GM04503 (cell line): ENCODE results near the gene ARL3.
A peak's percentile ranks its signal among the peaks of the same experiment; 100 is the strongest.
"Not testable (repeated sequence)": the region's sequence is repeated elsewhere in the genome, so short reads cannot be mapped to it uniquely, and the experiment has no call there.

Source experiments
- DNase-seq: peaks from one replicate; pipeline ENCODE4 v3.0.0-alpha.2; 2012; ENCODE audit warnings: low read depth

Gene ARL3

GRCh38 chr10:102702742-102703141 is 11.5 kb downstream of the ARL3 start:
- no peak for DNase-seq

GRCh38 chr10:102701796-102702195 is 12.4 kb downstream of the ARL3 start:
- no peak for DNase-seq

DNA sequence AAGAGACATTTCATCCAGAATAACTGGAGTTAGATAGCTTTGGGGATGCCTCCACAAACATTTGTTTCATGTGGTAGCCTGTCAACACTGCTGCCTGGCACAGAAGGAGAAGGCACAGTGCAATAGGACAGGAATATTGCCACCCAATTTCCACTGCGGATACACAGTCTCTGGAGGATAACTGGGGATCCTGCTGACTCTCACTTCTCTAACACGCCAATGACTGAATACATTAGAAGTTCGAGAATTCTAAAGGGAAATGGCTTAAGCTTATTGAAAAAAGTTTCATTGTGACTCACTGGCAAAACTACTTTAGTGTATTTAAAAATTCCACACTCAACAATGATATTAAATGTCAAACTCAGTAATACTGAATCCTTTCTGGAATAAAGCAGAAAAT is 12.9 kb downstream of the ARL3 start:
- no peak for DNase-seq

DNA sequence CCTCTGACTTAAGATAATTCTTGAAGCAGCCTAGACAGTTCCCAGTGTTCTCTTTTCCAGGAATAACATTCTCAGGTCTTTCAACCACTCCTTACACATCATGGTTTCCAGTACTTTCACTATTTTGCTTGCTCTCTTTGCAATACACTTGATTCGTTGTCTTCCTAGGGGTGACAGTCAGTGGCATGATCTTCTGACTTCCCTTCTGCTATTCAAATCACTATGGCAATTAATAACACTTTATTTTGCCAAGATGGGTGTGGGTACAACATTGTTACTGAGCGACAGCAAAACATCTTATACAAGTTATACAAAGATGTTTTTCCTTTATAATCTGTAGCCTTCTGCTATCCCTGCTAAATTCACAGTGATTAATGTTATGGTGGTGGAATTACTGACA is 15.3 kb downstream of the ARL3 start:
- no peak for DNase-seq

GRCh38 chr10:102696736-102697135 is 17.5 kb downstream of the ARL3 start:
- no peak for DNase-seq

GRCh38 chr10:102695401-102695800 is 18.8 kb downstream of the ARL3 start:
- DNase-seq, result not testable (repeated sequence)

- no peak for DNase-seq
Measured at GRCh38 chr10:102691285-102692066, 22.7 kb downstream of the ARL3 start.

DNA sequence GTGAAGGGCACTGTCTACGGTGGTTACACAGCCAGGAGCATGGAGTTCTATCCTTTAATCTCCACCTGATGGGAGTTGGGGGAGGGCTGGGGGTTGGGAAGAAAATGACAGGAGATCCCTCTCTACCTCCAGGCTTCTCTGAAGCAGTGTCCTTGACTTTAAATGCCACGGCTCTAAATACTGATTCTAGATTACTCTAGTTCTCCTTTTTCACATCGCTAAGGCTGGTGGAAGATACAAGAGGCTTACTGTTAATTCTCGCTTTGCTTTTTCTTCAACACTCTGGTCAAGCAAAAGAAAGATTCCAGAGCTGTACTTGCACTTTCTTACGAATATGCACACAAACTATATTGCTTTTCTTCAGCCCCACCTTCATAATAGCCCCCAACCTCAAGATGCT is 30.5 kb downstream of the ARL3 start:
- DNase-seq, result no peak

- no peak for DNase-seq
Measured at GRCh38 chr10:102682981-102683380, 31.2 kb downstream of the ARL3 start.

DNA sequence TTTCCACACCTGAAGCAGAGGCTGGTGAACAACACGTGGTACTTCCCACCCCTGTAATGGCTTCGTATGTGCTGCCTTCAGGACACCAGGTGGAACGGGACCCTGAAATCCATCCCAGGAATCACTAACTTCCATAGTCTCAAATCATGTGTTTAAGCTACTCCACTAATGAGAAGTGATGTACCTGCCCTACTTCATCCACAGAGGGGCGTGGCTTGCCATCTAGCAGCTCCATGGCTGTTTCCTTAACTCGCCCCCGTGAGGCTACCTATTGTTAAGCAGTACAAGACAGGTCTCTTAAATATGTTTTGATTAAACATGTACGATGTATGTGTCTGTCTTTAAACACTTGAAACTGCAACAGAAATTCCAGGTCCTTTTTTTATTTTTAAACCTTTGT is 31.8 kb downstream of the ARL3 start:
- no peak for DNase-seq

- DNase-seq, result no peak
Measured at GRCh38 chr10:102681696-102682095, 32.5 kb downstream of the ARL3 start.

DNA sequence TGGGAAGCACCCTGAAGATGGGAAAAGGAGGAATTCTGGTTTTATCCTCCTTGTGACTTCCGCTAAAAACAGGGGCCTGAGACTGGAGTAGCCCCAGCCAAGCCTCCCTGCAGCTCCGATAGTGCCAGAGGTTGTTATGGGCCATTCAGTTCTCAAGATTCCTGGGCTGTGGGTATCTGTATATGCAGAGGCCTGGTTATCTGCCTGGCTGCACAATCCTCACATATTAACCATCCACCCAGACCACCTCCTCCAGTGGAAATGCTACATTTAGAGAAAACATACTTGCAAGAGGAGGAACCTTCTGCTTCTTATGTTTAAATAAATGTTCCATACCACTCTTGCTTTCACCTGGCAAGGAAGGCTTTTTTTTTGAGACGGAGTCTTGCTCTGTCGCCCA is 34.6 kb downstream of the ARL3 start:
- DNase-seq, result no peak

DNA sequence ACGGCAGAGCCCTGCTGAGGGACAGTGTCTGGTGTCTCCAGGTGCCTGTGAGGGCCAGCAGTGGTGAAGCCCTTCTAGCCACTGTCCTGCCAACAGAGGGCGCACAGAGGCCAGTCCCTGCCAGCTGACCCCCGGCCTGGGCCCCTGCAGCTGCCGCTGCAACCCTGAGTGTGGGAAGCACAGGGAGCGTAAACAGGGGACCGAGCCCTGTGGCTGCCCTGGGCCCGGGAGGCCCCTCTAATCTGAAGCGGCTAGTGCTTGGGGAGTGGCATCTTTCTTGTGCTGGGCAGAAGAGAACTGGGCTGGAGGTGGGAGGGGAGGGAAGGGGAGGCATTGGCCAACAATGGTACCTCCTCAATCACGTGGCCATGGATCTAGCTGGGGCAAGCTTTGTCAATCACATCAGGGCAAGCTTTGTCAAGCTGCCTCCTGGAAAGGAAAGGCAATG is 35.3 kb downstream of the ARL3 start:
- DNase-seq, result no peak

GRCh38 chr10:102678068-102678400 is 36.2 kb downstream of the ARL3 start:
- DNase-seq, result no peak

DNA sequence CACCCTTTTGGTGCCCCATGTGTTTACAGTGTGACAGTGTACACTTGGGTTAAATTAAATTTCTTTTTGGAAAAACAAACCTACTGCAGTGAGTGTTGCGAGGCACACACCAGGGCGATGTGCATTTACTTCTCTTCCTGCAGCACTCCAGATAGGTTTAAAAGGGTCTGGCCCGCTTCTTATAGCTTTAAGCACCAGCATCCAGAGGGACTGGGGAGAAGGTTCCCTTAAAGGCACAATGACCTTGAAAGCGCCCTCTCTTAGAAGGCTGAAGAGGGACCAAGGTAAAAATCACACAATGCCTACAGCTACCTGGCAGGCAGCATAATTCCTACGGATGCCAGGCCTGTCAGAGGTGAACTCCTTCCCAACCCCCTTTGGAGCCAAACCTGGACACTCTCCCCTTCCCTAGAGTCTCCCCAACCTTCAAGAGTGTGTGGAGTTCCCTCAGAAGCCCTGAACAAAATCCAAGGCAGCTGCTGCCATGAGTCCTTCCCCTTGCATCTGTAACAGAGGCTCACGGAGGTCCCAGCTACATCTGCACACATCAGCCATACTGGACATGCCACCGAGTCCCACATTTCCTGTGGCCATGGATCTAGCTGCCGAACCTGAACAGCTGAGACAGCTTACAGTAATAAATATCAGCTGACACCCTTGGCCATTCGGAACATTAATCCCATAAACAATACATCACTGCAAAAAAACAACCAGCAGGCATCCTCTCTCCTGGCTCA is 36.7 kb downstream of the ARL3 start:
- no peak for DNase-seq

- no peak for DNase-seq
Measured at GRCh38 chr10:102676534-102677315, 37.5 kb downstream of the ARL3 start.

GRCh38 chr10:102675666-102676533 is 38.3 kb downstream of the ARL3 start:
- peak; percentile 85 for DNase-seq

DNA sequence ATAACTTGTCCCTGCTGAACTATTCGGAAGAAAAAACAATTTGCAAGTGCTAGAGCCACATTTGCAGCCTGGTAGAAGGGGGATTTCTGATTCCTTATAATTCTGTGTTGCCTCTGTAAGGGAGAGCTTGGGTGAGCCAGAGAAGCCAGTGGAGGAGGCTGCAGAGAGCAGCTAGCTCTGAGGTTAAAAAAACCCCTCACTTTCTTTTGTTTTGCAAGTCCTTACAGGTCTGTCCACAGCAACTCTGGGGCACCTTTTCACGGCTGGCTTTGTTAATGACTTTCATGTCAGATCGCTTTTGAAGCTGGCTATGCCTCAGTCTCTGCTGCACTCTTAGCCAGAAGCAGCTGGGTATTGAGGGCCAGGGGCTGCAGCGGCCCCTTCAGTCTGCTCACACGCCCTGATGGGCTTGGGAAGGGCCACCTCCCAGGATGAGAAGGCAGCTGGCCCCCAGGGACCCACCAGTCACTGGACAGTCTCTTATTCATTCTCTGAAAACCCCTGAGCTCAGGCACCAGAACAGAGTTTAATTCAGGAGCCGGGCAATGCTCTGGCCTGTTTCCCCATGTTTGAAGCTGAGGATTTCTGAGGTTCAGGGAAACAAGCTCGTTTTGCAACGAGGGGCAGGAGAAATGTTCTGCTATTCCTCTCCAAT is 39.1 kb downstream of the ARL3 start:
- no peak for DNase-seq

GRCh38 chr10:102674566-102674965 is 39.6 kb downstream of the ARL3 start:
- DNase-seq, result no peak

DNA sequence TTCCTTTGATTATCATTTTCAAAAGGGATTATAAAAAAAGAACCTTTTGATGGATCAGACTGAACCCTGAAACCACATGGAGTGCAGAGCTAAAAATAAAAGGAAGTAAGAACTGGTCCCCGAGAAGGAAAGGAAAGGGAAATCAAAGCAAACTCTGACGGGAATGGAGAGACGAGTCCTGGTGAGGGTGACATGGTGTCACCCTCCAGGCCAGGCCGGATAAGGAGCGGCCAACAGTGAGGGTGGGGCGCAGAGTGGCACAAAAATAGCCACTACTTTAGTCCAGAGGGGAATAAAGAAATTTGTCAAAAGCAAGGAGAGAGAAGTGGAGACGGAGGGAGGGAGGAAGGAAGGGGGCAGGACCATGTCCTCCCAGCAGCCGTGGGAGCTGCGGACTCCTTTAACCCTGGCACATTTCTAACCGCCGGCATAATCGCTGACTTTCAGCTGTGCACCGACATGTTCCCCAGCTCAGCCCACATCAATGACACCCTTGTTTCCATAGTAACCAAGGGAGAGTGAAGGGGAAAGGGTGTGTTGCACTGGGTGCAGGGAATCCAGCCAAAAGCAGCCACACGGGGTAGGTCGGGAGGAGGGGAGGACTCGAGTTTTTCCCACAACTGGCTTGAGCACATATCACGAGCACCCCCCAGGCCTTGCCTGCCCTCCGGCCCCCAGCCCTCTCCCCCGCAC is 40.2 kb downstream of the ARL3 start:
- no peak for DNase-seq
